GM12865 (cell line): Measurements from ENCODE around the gene HOXD12.

ENCODE experiments used
- DNase-seq: peaks from one replicate; pipeline ENCODE4 v3.0.0; 2010; ENCODE audit warnings: low read depth
- H3K4me3 ChIP-seq: 2 replicates; pipeline ENCODE4 v1.5.1; 2011; ENCODE audit warnings: mild to moderate bottlenecking, low read depth, low read length, control low read depth
- CTCF ChIP-seq: IDR thresholded peaks from 2 replicates; pipeline ENCODE4 v1.5.1; 2011; ENCODE audit warnings: low read length, control low read depth, low read depth, inconsistent platforms; ENCODE audit not compliant: insufficient read depth; ENCODE audit errors: missing control alignments

The HOXD12 gene

GRCh38 chr2:176149481-176149938, 49.9 kb downstream of the HOXD12 start:
- no peak for DNase-seq
- no peak for TF ChIP-seq CTCF
- H3K4me3 ChIP-seq, result no peak overlapping the region

DNA sequence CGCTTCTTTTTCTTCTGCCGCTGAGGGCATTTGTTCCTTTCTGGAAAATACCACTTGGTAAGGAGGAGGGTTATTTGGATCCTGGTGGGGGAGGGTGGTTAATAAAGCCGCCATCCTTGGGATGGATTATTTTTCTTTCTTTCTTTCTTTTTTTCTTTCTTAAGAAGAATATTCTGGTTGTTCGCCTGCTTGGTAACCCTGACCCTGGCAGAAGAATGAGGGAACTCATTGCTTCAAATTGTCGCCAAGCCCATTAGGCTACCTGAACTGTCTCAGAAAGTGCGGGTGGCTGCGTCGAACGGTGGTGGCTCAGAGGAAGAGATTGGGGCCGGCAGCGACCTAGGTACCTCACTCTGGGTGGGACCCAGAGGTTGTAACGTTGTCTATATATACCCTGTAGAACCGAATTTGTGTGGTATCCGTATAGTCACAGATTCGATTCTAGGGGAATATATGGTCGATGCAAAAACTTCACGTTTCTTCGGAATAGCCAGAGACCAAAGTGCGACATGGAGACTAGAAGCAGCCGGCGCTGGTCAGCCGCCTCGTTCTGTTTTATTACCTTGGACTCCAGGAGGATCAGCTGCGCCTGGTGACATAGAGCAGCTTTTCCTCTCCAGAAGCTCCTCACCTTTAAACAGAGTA, 50.5 kb downstream of the HOXD12 start:
- no peak overlapping the region for H3K4me3 ChIP-seq
- DNase-seq, result no peak
- TF ChIP-seq CTCF, result no peak

- DNase-seq, result no peak
- no peak for TF ChIP-seq CTCF
- no peak overlapping the region for H3K4me3 ChIP-seq
Measured at GRCh38 chr2:176150584-176151441, 51.2 kb downstream of the HOXD12 start.

- no peak within 1 kb of the TSS for H3K4me3 ChIP-seq
- DNase-seq, result no peak
- TF ChIP-seq CTCF, result no peak
Measured at GRCh38 chr2:176151442-176152287, 52.1 kb downstream of the HOXD12 start, which contains the start of gene HOXD4. Gene HOXD4, plus strand, starts transcription at chr2:176151550. Its CDS starts 84 bp downstream, at chr2:176151634.
